ENCODE measurements around the gene LSM14B.
"Not testable (repeated sequence)": the region's sequence is repeated elsewhere in the genome, so short reads cannot be mapped to it uniquely, and the experiment has no call there.

The LSM14B gene

DNA sequence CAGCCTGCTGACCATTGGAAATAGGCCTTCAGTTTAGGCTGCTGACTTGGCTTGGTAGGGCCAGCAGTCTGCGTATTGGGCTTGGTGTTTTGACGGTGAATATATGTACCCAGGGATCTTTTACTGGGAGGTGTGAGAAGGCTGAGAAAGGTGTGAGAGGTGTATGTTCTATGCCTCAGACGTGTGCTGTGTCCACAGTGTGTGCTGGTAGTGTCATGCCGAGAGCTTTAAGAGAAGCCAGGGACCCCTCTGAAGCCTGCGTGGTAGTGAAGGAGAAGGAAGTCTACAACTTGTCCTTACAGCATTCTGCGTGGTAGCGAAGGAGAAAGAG, 23.4 kb downstream of the LSM14B start:
- no peak for DNase-seq (ENCODE audit: low read depth in 2 of 3, low spot score in 1 of 3)

DNA sequence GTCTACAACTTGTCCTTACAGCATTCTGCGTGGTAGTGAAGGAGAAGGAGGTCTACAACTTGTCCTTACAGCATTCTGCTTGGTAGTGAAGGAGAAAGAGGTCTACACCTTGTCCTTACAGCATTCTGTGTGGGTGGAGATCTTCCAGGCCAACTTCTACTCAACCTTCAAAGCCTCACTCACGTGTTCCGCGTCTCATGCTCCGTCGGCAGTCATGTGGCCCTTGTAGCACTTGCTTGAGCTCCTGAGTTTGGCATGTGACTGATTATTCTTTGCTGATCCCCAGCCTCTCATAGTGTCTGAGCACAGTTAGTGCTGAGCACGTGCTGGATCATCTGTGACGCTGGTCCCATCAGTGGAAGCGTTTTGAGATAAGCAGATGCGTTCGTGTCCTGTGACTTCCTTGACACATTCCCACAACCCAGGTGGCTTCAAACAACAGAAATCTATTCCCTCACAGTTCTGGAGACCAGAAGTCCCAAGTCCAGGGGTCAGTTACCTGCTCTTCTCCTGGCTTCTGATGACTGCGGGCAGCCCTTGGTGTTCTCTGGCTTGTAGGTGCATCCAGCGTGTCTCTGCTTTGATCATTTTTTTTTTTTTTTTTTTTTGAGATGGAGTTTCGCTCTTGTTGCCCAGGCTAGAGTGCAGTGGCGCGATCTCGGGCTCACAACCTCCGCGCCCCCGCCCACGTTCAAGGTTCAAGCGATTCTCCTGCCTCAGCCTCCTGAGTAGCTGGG, 23.9 kb downstream of the LSM14B start:
- no peak for DNase-seq (ENCODE audit: low read depth in 2 of 3, low spot score in 1 of 3)

DNA sequence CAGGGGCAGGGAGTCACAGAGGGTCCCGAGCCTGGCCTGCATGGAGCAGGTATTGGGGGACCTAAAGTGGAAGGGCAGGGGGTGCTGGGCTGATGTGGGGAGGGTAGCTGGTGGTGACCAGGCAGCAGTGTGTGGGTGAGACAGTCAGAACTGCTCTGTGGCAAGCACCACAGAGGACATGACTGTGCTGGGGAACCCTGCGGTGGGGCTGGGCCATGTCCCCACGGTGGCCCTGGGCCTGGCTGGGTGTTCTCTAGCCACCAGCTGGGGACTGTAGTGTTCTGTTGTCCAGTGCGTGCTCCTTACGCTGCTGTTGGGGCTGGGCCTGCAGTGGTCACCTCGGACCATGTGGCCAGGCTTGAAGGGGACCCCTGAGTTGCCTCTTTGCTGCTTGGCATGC, 24.9 kb downstream of the LSM14B start:
- DNase-seq (ENCODE audit: low read depth in 2 of 3, low spot score in 1 of 3): no peak

DNA sequence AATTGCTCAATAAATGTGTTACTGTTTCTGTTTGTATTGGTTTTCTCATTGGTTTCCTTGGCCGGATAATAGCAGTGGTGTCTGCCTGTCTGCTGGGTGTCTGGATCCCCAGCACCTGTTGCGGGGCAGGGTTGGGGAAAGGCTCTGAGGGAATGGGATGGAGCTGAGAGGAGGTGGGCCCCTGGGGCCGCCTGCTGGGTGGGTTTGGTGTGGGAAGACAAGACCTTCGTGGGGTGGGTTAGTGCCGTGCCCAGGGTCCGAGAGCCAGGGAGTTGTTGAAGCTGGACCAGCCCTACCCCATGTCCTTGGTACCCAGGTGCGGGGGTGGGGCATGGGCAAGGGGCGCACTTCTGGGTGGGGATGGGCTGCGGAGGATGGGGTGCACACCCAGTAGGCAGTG, 25.3 kb downstream of the LSM14B start:
- DNase-seq (ENCODE audit: low read depth in 2 of 3, low spot score in 1 of 3): no peak

DNA sequence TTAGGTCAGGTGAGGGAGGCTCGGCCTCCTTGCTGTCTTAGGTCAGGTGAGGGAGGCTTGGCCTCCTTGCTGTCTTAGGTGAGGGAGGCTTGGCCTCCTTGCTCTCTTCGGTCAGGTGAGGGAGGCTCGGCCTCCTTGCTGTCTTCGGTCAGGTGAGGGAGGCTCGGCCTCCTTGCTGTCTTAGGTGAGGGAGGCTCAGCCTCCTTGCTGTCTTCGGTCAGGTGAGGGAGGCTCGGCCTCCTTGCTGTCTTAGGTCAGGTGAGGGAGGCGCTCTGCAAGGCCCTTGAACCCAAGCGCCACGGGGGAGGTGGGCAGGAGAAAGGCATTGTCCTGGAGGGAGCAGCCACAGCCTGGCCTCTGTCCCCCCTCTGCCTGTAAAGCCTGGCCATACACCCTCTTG, 26.1 kb downstream of the LSM14B start:
- DNase-seq (ENCODE audit: low read depth in 2 of 3, low spot score in 1 of 3): not testable (repeated sequence)

DNA sequence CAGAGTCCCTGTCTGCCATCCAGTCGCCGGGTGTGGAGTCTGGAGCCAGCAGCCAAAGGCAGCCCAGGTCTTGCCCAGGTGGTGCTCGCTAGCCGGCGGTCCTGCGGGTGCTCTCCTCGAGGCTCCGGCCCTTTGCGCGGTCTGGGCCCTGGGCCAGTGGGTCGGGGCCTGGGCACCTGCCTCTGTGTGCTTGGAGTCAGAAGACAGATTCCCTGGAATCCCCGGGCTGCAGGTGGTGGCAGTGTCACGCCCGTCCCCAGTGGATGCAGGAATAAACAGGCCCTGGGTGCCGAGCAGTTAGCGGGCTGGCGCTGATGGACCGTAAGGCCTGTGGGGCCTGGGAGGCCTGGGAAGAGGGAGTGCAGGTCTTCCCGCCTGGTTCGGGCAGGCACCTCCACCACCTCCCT, 26.6 kb downstream of the LSM14B start:
- no peak for DNase-seq (ENCODE audit: low read depth in 2 of 3, low spot score in 1 of 3)

DNA sequence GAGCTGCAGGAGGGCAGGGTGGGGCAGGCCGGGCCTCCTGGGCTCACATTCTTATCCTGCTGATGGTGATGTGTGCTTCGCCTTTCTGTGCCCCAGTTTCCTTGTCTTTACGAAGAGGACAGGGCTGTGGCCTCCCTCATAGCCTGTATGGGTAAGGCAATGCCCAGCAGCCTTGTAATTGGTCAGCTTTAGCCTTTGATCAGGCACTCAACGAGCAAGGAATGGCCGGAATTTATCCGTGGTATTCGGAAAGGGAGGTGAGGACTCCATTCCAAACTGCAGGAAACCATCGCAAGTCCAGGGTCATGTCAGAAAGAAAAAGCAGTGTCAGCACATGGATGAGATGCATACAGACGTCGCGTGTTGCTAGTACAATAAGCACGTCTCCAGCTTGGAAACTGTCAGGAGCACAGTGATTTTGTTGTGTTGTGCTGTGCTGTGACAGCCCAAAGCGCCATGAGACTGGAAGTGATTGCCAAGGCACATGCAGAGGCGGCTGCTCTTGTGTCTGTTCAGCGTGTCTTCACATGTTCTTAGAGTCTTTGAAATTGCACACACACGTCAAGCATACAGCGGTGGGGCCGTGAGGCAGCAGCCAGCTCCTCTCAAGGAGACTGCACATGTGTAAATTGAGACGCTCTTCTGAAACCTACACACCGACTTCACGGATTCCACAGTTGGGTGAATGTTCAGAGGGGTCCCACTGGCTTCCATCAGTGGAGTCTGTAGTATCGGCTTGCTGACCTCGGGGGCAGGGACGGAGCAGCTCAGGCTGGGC, 27.4 kb downstream of the LSM14B start:
- no peak for DNase-seq (ENCODE audit: low read depth in 2 of 3, low spot score in 1 of 3)

DNA sequence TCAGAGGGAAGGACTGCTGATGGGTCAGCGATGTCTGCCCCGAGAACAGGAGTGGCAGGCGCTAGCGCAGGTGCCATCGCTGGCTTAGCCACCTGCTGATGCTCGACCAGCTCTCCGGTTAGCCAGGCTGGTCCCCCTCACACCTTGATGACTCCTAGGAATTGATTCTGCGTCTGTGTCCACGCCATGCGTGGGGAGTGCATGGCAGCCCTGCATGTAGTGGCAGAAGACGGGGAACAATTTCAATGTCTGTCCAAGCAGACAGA, 28.0 kb downstream of the LSM14B start:
- no peak for DNase-seq (ENCODE audit: low read depth in 2 of 3, low spot score in 1 of 3)

DNA sequence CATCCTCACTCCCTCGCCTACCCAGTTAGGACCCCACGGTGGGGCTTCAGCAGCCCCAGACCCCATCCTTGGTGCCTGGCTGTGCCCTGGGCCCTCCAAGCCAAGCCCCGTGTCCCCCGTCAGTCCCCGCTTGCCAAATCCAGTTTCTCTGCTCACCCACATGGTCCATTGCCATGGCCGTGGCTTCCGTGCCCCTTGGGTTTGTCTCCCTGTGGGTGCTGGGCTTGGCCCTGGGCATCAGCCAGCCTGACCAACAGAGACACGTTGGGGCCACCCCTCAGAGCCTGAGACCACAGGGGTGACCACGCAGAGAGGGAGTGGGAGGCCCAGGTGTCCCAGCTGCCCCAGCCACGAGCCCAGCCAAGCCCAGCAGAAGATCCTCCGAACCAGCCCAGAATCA, 28.9 kb downstream of the LSM14B start:
- no peak for DNase-seq (ENCODE audit: low read depth in 2 of 3, low spot score in 1 of 3)

DNA sequence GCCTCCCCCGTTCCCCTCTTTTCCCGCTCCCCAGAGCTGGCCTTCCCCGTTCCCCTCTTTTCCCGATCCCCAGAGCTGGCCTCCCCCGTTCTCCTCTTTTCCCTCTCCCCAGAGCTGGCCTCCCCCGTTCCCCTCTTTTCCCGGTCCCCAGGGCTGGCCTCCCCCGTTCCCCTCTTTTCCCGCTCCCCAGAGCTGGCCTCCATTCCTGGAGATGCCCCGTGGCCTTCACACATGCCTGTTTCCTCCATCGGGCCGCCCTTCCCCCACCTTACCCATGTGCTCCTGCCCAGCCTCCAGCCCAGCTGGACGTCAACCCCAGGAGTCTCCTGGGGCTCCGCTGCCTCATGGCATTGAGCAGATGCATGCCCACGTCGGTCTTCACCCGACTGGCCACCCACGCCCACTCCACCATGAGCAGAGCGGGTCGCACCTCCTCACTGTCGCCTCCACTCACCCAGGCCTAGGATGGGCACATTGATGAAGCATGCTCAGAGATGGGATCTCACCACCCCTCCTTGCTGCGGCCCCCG, 29.6 kb downstream of the LSM14B start:
- no peak for DNase-seq (ENCODE audit: low read depth in 2 of 3, low spot score in 1 of 3)

DNA sequence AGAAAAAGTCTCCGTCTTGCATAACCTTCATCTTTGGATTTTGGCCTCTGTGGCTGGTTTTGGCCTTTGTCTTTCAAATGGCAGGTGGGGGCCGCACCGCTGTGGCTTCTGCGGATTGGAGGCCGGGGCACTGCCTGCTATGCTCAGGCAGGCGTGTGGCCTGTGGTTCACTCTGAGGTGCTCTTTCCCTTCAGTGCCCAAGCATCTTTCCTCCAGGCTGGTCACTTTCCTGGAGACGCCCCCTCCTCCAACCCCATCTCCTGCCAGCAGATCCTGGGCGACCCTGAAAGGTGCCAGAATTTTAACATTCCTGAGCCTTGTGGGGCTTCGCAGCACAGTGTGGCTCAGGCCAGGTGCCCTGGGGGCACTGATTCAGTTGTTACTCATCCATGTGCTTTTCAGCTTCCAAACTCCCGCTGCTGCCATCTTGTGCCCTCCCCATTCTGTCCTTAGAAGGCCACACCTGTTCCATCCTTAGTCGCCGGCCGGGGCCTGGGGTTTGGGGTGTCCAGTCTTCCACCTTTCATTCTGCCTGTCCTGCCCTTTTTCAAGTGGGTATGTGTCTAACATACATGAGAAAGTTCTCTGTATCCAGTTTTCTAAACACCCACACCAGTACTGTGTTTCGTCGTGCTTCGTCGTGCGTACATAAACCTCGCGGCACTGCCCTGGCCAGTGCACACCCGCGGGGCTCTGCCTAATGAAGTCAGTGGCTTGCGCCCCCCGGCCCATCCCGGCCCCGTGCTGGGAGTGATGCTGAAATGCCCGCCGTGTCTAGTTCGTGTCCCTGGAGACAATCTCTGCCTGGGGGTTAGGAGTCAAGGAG, 33.4 kb downstream of the LSM14B start:
- DNase-seq (ENCODE audit: low read depth in 2 of 3, low spot score in 1 of 3): no peak

DNA sequence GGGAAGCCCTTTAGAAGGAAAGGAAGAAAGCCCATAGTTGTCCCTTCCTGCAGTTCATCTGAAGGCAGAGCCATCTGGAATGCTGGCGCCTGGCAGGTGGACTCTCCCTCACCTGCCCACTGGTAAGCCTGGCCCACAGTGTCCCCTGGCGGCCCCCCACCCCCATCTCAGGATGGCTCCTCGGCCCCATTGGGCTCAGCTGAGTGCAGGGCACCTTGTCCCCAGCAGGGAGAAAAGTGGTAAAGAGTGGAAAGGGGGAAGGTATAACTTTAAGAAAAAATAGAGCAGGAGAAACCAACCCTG, 33.9 kb downstream of the LSM14B start:
- no peak for DNase-seq (ENCODE audit: low read depth in 2 of 3, low spot score in 1 of 3)

DNA sequence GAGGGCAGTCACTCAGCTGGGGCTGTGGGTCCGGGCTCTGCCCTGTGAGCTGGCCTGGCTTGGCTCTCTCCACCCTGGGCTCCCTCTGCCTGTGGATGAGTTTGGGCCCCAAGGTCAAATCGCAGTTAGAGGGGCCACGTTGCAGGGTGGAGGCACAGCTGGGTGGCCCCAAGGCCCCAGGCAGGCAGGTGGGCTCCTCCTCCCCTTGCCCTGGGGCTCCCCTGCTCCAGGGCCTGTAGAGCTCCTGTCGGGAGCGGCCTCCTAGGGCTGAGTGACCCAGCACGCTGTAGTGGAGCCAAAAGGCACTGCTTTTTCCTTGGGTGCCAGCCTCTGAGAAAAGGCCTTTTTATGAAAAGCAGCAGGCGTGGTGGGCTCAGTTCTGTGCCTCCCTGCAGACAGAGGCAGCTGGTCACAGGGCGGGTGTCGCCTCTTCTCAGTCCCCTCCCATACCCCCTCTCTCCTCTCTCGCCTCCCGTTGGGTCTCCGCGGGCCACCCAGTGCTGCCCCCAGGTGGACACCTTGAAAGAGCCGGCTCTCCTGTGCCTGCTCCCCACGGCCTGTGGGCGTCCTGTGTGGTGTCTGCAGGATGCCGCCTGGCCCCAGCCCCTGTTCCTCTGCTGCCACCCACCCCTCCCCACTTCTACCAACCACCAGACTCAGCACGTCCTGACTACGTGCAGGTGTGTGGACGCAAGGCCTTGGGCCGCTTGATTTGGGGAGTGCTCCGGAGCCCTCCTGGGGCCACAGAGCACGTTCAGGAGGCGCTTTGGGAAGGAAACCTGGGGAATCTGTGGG, 34.5 kb downstream of the LSM14B start:
- DNase-seq (ENCODE audit: low read depth in 2 of 3, low spot score in 1 of 3): peak; percentile 54 to 68 (median 62)

DNA sequence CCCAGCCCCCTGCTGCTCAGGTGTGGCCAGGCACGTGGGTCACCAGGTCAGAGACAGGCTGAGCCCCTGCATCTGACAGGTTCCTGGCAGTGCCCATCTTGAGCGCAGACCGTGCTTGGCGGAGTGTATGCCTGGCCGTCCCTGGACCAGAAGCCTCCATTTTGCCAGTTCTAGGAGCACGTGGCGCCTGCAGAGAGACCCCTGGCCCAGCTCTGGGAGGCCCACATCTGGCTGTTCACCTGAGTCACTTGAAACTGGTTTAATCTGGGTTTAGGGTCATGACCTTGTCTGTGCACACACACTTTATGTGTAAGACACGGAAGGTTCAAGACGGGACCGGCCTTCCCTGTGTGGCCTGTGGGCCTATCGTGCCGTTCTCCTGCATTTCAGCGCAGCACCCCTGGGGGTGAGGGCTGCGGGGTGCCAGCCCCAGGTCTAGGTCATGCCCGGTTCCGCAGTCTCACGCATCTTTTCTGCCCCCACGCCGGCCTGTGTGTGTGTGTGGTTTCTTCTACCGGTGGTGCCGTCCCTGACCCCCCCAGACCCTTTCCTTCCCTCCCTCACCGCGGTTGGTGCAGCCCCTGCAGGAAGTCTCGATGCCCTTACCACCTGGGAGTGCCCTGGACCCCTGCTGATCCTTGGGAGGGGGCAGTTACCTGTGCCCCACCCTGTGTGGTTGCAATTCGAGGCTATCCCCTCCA, 35.3 kb downstream of the LSM14B start:
- no peak for DNase-seq (ENCODE audit: low read depth in 2 of 3, low spot score in 1 of 3)

DNA sequence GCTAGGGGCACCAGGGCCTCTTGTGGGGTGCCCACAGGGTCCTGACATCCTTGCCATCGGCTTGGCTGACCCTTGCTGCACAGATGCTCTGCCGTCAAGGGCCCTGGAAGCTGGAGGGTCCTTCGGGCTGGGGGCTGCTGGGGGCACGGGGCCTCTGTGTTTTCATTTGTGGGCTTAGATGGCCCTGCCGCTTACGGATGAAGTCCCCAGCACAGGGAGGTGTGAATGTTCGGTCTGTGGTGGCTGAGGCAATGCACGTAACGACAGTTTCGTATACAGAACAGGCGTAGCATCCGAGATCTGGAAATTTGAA, 35.8 kb downstream of the LSM14B start:
- no peak for DNase-seq (ENCODE audit: low read depth in 2 of 3, low spot score in 1 of 3)

DNA sequence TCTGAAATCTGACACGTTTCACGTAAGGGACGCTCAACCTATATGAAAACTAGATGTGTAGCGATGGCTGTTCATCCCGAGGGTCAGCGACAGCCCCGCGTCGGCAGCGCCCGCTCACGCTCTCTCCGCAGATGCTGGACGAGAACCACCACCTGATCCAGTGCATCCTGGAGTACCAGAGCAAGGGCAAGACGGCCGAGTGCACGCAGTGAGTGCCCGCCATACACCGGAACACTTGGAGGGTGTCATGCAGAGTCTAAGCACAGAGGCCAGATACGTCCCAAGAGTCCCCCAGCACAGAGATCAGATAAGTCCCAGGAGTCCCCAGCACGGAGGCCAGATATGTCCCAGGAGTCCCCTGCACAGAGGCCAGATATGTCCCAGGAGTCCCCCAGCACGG, 36.3 kb downstream of the LSM14B start:
- no peak for DNase-seq (ENCODE audit: low read depth in 2 of 3, low spot score in 1 of 3)

DNA sequence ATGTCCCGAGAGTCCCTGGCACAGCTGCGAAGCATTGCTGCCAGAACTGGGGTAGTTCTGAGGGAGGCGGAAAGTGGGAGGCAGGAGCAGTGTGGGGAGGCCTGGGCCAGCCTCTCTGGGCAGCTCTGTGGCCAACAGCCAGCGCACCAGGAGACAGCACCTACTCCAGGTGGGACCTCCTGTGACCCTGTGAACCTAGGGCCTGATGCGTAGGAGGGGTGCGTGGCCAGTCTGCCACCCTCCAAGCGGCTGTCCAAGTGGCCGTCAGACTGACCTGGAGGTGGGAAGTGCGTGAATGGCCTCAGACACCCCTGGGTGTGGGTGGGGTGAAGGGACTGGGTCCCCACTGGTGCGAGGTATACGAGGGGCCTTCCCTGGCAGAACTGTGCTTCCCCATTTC, 36.8 kb downstream of the LSM14B start:
- DNase-seq (ENCODE audit: low read depth in 2 of 3, low spot score in 1 of 3): no peak

DNA sequence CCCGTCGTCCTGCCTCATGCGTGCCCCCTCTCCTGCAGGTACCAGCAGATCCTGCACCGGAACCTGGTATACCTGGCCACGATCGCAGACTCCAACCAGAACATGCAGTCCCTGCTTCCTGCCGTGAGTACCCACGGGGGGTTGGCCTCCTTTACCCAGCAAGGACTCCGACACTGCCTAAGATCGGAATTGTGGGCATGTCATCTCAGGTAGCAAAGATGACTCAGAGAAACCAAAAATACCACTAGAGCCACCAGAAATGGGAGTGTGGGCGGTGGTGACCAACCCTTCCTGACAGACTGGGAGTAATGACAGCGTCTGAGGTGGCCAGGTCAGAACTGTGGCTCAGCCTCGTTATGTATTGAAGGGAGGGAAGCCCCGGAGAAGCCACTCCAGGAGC, 37.6 kb downstream of the LSM14B start:
- peak; percentile 67 to 74 (median 68) for DNase-seq (ENCODE audit: low read depth in 2 of 3, low spot score in 1 of 3)

DNA sequence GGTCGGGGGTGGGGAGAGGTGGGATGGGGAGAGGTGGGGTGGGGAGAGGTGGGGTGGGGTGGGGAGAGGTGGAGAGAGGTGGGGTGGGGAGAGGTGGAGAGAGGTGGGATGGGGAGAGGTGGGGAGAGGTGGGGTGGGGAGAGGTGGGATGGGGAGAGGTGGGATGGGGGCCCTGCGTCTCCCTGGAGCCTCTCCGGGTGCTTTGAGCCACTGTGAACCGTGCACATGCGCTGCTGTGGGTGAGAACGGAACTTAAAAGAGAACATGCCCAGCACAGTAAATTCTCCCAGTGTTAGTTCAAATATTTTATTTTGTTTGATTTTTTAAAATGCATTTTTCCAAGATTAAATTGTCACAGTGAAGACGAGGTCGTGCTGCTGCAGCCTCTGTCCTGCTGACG, 38.0 kb downstream of the LSM14B start:
- no peak for DNase-seq (ENCODE audit: low read depth in 2 of 3, low spot score in 1 of 3)

DNA sequence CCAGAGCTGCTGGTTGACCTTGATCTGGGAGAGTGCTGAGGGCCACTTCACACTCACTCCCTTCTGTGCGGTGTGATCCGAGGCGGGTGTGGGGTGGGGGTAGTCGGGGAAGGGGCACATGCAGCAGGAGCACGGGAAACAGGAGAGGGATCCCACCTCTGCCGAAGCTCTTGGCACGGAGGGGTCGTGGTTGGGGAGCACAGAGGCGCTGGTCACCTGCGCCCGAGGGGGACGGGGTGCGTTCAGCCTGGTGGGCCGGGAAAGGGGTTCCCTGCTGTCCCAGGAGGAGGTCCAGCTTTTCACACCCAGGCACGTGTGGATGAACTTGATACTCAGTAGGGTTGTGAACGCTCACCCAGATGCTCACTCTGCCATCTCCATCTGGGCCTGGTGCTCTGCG, 38.6 kb downstream of the LSM14B start:
- no peak for DNase-seq (ENCODE audit: low read depth in 2 of 3, low spot score in 1 of 3)

DNA sequence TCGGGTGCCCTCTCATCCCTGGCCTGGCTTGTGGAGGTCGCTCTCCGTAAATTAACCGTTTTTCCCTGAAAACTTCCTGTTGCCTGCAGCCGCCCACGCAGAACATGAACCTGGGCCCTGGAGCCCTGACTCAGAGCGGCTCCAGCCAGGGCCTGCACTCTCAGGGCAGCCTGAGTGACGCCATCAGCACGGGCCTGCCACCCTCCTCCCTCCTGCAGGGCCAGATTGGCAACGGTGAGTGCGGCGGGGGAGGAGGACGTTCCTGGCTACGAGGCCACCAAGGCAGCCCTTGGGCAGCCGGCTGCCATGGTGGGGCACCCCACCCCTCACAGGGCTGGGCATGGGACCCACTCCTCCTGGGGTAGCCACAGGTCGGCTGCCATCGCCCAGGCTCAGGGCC, 39.1 kb downstream of the LSM14B start:
- no peak for DNase-seq (ENCODE audit: low read depth in 2 of 3, low spot score in 1 of 3)
